Neural crest cell (in vitro differentiated cells): ENCODE results near the gene STRN. TPM values are rescaled to one million over a fixed set of nuclear protein-coding genes. Genes with fewer than 3 reads are reported as not detected.
"Not testable (repeated sequence)": the region's sequence is repeated elsewhere in the genome, so short reads cannot be mapped to it uniquely, and the experiment has no call there.

Experiments
- DNase-seq: peaks from one replicate; pipeline ENCODE4 v3.0.0; 2021; ENCODE audit warnings: low read depth, mixed read lengths, low spot score
- H3K27ac Mint-ChIP-seq: one replicate; pipeline ENCODE4 v1.8.0; 2021; ENCODE audit warnings: mild to moderate bottlenecking, mixed read lengths; ENCODE audit not compliant: unreplicated experiment
- H3K27me3 Mint-ChIP-seq: 2 replicates; pipeline ENCODE4 v1.8.0; 2021; ENCODE audit warnings: low read depth, mild to moderate bottlenecking, mixed read lengths
- H3K36me3 Mint-ChIP-seq: 2 replicates; pipeline ENCODE4 v1.8.0; 2021; ENCODE audit warnings: low read depth, mild to moderate bottlenecking, mixed read lengths
- H3K4me1 Mint-ChIP-seq: 2 replicates; pipeline ENCODE4 v1.8.0; 2021; ENCODE audit warnings: mixed read lengths
- H3K4me3 Mint-ChIP-seq: one replicate; pipeline ENCODE4 v1.8.0; 2021; ENCODE audit warnings: mild to moderate bottlenecking, mixed read lengths
- H3K9me3 Mint-ChIP-seq: 2 replicates; pipeline ENCODE4 v1.8.0; 2021; ENCODE audit warnings: mixed read lengths
- total RNA-seq: library from RNA; stranded (reverse); gene quantifications from 2 replicates; pipeline ENCODE4 v1.2.1, GENCODE V29; 2021
- TF ChIP-seq, protein P1 (sequence below): fragments of 200-600 bp; sonication (generic); conservative IDR thresholded peaks from 2 replicates; pipeline ENCODE4 v1.5.0; 2021; ENCODE audit warnings: antibody characterized with exemption, mild to moderate bottlenecking

STRN gene
- total RNA-seq, 1 donor from 2014 or later = 27.2 TPM

DNA sequence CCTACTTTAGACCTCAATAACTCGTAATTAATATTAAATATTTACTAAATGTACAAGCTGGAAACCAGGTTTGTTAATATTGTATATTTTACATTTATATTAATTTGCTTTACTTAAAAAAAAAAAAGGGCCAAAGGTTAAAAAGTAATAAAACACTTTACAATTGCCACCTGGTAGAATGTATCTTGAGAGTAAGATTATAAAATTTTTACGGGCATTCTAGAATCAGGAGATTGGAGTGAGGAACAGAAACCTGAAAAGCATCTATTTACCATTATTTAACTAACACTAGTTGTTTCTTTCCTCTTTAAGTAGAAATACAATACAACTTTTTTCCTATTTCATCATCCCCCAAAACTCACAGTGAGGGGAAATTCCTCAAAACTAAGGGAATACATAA lies 15.6 kb upstream of the STRN start:
- TF ChIP-seq, protein P1, sequence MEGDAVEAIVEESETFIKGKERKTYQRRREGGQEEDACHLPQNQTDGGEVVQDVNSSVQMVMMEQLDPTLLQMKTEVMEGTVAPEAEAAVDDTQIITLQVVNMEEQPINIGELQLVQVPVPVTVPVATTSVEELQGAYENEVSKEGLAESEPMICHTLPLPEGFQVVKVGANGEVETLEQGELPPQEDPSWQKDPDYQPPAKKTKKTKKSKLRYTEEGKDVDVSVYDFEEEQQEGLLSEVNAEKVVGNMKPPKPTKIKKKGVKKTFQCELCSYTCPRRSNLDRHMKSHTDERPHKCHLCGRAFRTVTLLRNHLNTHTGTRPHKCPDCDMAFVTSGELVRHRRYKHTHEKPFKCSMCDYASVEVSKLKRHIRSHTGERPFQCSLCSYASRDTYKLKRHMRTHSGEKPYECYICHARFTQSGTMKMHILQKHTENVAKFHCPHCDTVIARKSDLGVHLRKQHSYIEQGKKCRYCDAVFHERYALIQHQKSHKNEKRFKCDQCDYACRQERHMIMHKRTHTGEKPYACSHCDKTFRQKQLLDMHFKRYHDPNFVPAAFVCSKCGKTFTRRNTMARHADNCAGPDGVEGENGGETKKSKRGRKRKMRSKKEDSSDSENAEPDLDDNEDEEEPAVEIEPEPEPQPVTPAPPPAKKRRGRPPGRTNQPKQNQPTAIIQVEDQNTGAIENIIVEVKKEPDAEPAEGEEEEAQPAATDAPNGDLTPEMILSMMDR = no peak
- H3K27me3 Mint-ChIP-seq = no peaks in the 10 kb centered on the region
- peaks cover 7% of the 10 kb centered on the region for H3K36me3 Mint-ChIP-seq
- no peak for DNase-seq
- no peak overlapping the region for H3K27ac Mint-ChIP-seq
- peaks cover 2% of the 10 kb centered on the region for H3K9me3 Mint-ChIP-seq
- H3K4me1 Mint-ChIP-seq = no peaks in the 10 kb centered on the region
- no peak overlapping the region for H3K4me3 Mint-ChIP-seq

DNA sequence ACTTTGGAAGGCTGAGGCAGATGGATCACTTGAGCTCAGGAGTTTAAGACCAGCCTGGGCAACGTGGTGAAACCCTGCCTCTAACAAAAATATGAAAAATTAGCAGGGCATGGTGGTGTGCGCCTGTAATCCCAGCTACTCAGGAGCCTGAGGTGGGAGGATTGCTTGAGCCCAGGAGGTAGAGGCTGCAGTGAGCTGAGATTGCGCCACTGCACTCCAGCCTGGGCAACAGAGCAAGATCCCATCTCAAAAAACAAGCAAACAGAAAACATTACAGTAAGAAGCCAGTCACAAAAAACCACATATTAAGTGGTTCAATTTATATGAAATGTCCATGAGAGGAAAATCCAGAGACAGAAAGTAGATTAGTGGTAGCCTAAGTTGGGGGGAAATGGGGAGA lies 12.7 kb upstream of the STRN start:
- H3K27ac Mint-ChIP-seq, H3K27me3 Mint-ChIP-seq, DNase-seq, H3K36me3 Mint-ChIP-seq, H3K4me3 Mint-ChIP-seq, H3K9me3 Mint-ChIP-seq, H3K4me1 Mint-ChIP-seq: not testable (repeated sequence)

DNA sequence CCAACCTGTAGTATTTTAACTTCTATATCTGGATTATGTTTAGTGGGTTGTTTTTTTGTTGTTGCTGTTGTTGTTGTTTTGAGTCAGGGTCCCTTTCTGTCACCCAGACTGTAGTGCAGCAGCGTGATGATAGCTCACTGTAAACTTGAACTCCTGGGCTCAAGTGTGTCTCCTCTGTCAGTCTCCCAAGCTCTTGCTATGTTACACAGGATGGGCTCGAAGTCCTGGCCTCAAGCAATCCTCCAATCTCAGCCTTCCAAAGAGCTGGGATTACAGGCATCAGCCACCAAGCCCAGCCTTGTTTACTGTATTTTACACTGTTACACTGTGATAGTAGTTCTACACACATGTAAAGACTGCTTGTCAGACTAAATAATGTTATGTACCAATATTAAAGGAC lies 9.7 kb upstream of the STRN start:
- no peak for DNase-seq
- no peak overlapping the region for H3K27ac Mint-ChIP-seq
- H3K27me3 Mint-ChIP-seq = no peaks in the 10 kb centered on the region
- no peak overlapping the region for H3K4me3 Mint-ChIP-seq
- TF ChIP-seq, protein P1 = no peak
- H3K4me1 Mint-ChIP-seq = no peaks in the 10 kb centered on the region
- peaks cover 2% of the 10 kb centered on the region for H3K9me3 Mint-ChIP-seq
- peaks cover 7% of the 10 kb centered on the region for H3K36me3 Mint-ChIP-seq

DNA sequence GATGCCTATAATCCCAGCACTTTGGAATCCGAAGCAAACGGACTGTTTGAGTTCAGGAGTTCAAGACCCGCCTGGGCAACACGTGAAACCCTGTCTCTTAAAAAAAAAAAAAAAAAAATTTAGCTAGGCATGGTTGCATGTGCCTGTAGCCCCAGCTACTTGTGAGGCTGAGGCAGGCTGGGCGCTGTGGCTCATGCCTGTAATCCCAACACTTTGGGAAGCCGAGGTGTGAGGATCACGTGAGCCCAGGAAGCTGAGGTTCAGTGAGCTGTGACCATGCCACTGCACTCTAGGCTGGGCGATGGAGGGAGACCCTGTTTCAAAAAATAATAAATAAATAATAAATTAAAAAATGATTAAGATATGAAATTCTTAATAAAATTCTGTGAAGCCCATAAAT lies 9.0 kb upstream of the STRN start:
- Mint-ChIP-seq H3K9me3 (peaks cover 2% of the 10 kb centered on the region), H3K27me3 (no peaks in the 10 kb centered on the region), H3K36me3 (peaks cover 7% of the 10 kb centered on the region), H3K27ac (no peak overlapping the region), H3K4me1 (no peaks in the 10 kb centered on the region), H3K4me3 (no peak overlapping the region)
- DNase-seq = no peak
- TF ChIP-seq, protein P1 = no peak

DNA sequence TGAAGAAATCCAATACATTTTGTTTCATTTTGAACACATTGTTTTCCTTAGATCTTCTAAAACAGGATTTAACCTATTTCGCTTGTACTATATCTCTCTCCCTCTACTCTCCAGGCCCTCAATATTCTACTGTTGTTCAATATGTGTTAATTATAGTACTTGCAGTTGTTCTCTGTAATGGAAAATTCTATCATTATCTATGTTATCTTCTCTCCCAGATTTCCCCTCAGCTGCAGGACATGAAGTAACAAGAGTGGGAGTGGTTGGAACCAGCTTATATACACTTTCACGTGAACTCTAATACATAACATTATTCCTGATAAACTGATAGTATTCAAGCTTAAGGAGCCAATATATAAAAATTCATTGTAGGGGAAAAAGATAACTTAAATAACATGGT lies 7.0 kb upstream of the STRN start:
- TF ChIP-seq, protein P1 = no peak
- peaks cover under 1% of the 10 kb centered on the region for H3K4me1 Mint-ChIP-seq
- peaks cover 2% of the 10 kb centered on the region for H3K9me3 Mint-ChIP-seq
- no peak overlapping the region for H3K4me3 Mint-ChIP-seq
- H3K27me3 Mint-ChIP-seq = no peaks in the 10 kb centered on the region
- H3K27ac Mint-ChIP-seq = no peak overlapping the region
- H3K36me3 Mint-ChIP-seq = peaks cover 4% of the 10 kb centered on the region
- no peak for DNase-seq

DNA sequence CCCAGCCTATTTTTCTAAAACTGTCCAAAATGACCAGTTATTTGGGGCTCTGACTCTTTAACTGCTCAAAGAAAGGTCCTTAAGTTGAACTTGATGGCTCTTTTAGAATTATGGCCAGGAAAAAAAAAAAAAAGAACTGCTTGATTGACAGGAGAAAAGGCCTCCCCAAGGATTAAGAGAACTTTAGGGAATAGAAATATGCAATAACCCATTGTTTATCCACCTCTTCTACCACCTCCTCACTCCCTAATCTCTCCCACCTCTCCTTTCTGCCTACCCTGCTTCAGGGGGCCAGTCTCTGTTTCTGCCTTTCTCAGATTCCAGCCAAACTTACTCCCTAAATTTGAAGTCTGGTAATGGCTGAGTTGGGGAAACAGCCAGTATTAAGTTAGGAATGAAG lies 5.7 kb upstream of the STRN start:
- H3K4me1 Mint-ChIP-seq = peaks cover 14% of the 10 kb centered on the region
- TF ChIP-seq, protein P1 = no peak
- H3K36me3 Mint-ChIP-seq = no peaks in the 10 kb centered on the region
- H3K27ac Mint-ChIP-seq = no peak overlapping the region
- H3K4me3 Mint-ChIP-seq = peak overlapping the region; percentile 64
- no peak for DNase-seq
- no peaks in the 10 kb centered on the region for H3K9me3 Mint-ChIP-seq
- peaks cover 6% of the 10 kb centered on the region for H3K27me3 Mint-ChIP-seq
